GM21423 (cell line): Measurements from ENCODE around the gene GNG7.
A peak's percentile ranks its signal among the peaks of the same experiment; 100 is the strongest.
"Not testable (repeated sequence)": the region's sequence is repeated elsewhere in the genome, so short reads cannot be mapped to it uniquely, and the experiment has no call there.

ENCODE experiments used
- ATAC-seq: cut with Tn5 transposase; IDR thresholded peaks from one replicate; pipeline ENCODE4 v1.9.1; 2021; ENCODE audit warnings: mild to moderate bottlenecking, moderate library complexity; ENCODE audit not compliant: unreplicated experiment

GNG7 gene

DNA sequence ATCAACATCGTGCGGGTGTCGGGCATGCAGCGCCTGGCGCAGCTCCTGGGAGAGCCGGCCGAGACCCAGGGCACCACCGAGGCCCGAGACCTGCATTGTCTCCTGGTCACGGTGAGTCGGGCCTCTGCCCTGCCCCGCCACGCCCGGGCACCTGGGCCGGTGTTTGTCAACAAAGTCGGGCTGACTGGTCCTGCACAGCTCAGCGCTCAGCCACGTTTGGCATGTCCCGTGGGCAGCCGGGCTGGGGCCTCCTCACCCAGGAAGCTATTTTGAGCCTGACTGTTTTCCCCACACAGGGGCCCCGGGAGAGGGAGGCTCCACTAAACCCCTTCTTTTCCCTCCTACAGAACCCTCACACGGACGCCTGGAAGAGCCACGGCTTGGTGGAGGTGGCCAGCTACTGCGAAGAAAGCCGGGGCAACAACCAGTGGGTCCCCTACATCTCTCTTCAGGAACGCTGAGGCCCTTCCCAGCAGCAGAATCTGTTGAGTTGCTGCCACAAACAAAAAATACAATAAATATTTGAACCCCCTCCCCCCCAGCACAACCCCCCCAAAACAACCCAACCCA, 225.3 kb downstream of the GNG7 start:
- ATAC-seq, result no peak

GRCh38 chr19:2476451-2477140, 225.9 kb downstream of the GNG7 start:
- peak; percentile 2 for ATAC-seq

GRCh38 chr19:2475702-2476450, 226.6 kb downstream of the GNG7 start, which contains the start of gene GADD45B:
Gene GADD45B (plus strand): TSS chr19:2476127. CDS start chr19:2476359, 232 bp downstream.
- ATAC-seq, result peak; percentile 39

- peak; percentile 5 for ATAC-seq
These were observed 227.3 kb downstream of the GNG7 start for GRCh38 chr19:2475018-2475701.

DNA sequence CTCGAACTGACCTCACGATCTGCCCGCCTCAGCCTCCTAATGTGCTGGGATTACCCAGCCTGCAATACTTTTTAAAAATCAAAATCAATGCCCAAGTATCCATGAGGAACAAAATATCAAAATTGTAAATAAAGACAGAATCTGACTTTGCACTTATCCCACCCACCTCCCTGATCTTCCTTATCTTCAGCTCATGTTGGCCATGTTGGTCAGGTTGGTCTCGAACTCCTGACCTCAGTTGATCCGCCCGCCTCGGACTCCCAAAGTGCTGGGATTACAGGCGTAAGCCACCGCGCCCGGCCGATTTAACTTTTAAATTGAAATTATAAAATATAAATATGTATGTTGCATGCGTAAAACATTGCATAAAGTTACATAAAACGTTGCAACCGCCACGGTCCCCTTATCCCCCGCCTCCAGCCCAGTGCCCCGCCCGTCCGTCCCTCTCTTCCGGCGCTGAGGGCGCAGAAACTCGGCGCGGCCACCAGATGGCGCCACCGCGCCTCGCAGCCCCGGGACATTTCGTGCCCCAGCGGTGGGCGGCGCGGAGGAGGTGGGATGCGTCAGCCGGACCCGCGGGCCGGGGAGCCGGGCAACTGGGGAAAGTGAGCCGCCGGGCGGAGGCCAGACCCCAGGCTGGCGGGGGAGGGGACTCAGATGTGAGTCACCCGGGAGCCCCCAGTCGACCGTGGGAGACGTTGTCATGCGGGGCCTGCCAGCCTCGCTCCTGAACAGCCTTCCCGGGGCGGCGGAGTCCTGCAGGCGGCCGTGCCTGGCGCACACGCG, 228.1 kb downstream of the GNG7 start:
- peak; percentile 28 for ATAC-seq

DNA sequence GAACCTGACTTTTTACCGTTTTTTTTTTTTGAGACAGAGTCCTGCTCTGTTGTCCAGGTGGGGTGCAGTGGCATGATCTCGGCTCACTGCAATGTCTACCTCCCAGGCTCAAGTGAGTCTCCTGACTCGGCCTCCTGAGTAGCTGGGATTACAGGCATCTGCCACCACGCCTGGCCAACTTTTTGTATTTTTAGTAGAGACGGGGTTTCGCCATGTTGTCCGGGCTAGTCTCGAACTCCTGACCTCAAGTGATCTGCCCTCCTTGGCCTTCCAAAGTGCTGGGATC, 232.6 kb downstream of the GNG7 start:
- not testable (repeated sequence) for ATAC-seq

DNA sequence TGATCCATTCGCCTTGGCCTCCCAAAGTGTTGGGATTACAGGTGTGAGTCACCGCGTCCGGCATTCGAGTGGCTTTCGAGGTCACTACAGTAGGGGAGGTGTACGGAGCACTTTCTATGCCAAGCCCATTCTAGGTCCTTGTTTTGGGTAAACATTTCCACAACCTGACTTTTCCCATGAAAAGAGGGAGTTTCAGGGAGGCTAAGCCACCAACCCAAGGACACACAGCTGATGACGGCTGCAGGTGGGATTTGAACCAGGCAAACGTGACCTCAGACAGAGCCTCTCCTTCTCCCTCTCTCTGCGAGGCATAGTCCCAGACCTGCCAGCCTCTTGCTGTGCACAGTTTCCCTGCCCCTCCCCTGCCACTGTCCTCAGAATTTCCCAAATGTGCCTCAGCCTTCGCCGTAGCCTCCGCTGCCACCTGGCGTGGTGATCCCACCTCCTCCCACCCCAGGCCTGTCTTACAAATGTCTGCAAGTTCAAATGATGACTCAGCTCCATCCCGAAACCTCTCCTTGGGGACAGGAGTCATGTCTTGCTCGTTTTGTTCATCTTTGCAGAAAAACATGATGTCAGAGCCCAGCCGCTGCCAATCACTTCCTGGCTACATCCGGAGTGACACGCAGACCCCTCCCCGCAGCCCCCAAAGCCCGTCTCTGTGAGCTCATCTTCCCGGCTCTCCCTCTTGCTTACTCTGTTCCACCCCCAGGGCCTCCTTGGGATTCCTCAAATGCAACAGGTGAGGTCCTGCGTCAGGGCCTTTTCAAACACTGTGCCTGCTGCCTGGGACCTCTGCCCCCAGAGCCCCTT, 233.2 kb downstream of the GNG7 start:
- no peak for ATAC-seq

DNA sequence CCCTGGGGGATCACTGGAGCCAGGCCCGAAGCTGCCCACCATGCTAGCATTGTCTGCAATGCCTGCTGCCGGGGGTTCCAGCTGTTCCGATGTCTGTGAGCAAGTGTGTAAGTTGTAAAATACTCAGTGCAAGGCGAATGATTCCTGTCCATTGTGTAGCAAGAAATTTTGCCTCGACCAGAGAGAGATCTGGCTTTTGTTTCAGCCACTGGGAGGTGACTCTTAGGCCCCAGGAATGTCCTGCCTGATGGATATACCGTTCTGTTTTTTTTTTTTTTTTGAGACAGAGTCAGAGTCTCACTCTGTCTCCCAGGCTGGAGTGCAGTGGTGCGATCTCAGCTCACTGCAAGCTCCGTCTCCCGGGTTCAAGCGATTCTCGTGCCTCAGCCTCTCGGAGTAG, 233.9 kb downstream of the GNG7 start:
- ATAC-seq, result no peak

DNA sequence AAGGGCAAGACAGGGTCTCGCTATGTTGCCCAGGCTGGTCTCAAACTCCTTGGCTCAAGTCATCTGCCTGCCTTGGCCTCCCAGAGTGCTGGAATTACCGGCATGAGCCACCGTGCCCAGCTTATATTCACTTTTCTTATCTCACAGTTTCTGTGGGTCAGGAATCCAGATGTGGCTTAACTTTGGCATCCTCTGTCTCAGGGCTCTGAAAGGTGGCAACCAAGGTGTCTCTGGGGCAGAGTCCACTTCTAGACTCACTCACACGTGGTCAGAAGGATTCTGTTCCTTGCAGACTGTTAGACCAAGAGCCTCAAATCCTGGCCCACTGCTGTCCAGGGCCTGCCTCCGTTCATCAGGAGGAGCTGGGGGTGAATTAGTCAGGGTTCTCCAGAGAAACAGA, 238.1 kb downstream of the GNG7 start:
- no peak for ATAC-seq

DNA sequence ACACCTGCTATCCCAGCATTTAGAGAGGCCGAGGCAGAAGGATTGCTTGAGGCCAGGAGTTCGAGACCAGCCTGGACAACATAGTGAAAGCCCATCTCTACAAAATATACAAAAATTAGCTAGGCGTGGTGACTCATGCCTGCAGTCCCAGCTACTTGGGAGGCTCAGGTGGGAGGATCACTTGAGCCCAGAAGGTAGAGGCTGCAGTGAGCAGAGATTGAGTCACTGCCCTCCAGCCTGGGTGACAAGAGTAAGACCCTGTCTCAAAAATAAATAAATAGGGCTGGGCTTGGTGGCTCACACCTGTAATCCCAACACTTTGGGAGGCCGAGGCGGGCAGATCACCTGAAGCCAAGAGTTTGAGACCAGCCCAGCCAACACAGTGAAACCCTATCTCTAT, 238.8 kb downstream of the GNG7 start:
- not testable (repeated sequence) for ATAC-seq

DNA sequence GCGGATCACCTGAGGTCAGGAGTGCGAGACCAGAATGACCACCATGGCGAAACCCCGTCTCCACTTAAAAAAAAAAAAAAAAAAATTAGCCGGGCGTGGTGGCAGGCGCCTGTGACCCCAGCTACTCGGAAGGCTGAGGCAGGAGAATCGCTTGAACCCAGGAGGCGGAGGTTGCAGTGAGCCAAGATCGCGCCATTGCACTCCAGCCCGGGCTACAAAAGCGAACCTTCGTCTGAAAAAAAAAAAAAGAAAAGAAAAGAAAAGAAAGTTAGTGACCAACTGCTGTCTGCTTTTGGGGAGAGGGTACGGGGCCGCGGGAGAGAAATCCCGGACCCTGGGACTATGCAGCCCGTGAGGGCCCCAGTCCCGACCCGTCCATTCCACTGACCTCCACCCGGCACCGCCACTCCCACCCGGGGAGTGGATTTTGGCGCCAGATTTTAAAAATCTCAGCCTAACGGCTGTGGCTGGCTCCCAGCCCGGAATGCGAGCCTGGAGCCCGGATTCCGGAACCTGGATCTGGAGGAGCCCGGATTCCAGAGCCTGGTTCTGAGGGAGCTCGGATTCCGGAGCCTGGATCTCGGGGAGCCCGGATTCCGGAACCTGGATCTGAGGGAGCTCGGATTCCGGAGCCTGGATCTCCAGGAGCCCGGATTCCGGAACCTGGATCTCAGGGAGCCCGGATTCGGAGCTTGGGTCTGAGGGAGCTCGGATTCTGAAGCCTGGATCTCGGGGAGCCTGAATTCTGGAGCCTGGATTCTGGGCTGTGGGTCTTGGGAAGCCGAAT, 239.7 kb downstream of the GNG7 start:
- ATAC-seq, result no peak

GRCh38 chr19:2461751-2462634, 240.5 kb downstream of the GNG7 start:
- no peak for ATAC-seq
